Measurements from ENCODE around the gene KRTAP5-6.
"Not testable (repeated sequence)": the region's sequence is repeated elsewhere in the genome, so short reads cannot be mapped to it uniquely, and the experiment has no call there.

The KRTAP5-6 gene

DNA sequence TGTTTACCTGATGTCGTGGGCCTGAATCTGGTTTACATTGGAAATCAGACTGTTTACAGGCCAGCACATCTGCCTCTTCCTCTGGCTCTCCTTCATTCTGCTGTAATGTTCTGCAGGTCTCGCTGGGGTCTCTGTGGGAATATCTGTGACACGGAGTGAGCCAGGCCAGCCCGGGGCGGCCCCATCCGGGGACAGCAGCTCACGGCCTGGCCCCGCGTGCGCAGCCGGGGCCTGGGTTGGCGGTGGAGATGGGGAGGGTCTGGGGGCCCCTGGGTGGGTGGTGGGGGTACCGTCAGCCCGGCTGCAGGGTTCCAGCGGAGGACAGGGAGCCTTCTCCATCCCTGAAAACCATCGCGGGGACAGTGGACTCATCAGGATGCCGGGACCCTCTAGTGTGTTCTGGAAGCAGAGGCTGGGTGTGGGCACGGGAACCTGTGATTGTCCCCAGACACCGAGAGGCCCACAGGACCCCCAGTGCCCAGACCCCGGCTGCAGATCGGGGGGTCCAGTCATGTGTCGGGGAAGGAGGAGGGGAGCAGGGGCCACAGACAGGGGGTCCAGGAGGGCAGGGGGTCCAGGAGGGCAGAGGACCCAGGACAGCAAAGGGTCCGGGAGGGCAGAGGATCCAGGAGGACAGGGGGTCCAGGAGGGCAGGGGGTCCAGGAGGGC is 13.0 kb upstream of the KRTAP5-6 start:
- not testable (repeated sequence) for DNase-seq (ENCODE audit: low spot score)

DNA sequence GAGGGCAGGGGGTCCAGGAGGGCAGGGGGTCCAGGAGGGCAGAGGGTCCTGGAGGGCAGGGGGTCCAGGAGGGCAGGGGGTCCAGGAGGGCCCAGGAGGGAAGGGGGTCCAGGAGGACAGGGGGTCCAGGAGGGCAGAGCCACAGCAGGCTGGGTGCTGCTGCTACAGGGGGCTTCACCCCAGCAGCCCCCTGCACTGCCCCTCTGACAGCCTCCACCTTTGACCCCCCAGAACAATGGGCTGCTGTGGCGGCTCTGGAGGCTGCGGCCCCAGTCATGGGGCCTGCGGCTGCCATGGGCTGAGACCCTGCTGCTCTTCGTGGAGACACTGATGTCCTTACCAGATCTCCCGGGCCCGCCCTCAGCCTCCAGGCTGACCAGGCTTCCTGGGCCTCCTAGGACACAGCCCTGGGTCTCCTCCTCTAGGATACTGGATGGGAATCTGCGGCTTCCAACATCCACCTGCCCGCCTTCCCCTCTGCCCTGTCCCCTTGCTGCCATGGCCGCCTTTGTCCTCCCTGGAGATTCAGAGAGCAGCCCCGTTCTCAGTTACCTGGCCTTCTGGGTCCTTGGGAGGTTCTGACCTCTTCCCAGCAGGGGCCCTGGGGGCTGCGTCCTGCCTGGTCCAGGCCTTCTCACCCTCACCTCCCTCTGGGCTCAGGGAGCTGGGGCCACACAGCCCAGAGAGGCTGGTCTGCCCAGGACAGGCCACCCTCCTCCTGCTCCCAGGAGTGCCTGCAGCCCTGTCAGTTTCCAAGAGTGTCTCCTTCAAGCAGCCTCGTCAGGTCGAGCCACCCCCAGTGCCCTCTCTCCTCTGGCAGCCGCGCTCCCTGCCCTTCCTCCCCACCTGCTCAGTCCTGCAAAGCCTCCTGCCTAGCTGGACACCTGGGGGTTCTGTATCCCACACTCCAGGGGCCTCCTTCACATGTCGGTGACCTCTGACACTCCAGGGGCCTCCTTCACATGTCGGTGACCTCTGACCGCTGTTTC is 11.8 kb upstream of the KRTAP5-6 start:
- not testable (repeated sequence) for DNase-seq (ENCODE audit: low spot score)

- not testable (repeated sequence) for DNase-seq (ENCODE audit: low spot score)
Measured at GRCh38 chr11:1686220-1686619, 10.8 kb upstream of the KRTAP5-6 start.

DNA sequence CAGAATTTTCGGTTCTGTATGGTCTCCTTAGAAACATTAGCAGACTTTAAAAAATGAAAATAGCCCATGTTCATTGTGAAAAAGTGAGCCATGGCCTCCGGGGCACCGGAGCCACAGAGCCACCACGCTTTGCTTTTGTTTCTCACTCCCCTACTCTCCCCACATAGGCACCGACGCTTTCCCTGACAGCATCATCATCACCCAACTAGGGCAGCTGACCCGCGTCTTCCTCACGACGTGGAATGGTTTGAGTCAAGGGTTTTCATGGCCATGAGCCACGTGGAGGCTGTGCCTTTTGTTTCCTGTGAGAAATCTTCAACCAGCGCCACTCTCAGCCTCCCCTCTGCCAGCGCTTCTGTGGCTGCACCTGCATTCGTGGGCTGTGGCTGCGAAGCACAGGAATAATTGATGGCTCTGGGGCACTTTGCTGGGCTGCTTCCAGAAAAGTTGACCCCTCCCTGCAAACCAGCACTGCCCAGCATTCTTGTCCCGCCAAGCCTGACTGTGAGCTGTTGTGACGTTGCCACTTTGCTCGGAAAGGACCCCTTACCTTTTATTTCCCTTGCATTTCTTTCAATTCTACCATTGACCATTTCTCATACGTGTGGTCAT is 8.6 kb upstream of the KRTAP5-6 start:
- DNase-seq (ENCODE audit: low spot score): not testable (repeated sequence)

DNA sequence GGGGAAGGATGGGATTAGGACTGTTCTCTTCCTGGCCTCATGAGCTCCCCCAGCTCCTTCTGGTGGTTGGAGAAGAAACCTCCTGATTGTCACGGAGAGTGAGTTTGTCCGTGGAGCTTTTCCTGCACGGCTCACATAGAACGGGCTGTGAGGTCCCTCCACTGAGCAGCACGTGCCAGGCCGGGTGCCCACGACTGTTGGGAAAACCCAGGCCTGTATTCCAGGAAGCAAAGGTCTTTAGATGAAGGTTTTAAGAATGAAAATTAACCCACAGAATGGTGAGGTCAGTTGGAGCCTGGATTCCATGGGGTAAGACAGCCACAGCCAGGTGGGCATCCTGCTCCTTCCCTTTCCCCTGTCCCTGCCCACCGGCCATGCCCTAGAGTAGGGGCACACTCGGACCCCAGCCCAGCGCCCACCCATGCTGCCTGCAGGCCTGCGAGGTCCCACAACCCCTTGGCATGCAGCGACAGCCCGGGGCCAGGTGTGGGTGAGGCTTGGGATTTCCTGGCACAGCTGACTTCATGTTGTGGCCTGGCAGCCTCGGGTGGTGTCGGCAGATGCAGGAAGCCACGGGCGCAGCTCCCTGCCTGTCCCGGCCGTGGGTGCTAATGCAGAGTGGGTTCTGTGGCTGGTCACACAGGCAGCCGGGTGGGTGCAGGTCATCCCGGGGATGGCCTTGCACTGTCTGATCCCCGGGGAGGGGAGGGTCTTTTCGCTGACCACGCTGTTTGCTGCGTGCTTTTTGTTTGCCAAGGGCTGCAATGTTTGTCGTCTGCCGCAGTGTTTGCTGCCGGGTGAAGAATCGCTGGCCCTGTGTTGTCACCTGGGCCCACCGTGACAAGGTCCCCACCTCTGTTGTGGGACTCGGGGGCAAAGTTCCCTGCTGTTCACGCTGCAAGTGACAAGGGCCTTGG is 7.5 kb upstream of the KRTAP5-6 start:
- not testable (repeated sequence) for DNase-seq (ENCODE audit: low spot score)

DNA sequence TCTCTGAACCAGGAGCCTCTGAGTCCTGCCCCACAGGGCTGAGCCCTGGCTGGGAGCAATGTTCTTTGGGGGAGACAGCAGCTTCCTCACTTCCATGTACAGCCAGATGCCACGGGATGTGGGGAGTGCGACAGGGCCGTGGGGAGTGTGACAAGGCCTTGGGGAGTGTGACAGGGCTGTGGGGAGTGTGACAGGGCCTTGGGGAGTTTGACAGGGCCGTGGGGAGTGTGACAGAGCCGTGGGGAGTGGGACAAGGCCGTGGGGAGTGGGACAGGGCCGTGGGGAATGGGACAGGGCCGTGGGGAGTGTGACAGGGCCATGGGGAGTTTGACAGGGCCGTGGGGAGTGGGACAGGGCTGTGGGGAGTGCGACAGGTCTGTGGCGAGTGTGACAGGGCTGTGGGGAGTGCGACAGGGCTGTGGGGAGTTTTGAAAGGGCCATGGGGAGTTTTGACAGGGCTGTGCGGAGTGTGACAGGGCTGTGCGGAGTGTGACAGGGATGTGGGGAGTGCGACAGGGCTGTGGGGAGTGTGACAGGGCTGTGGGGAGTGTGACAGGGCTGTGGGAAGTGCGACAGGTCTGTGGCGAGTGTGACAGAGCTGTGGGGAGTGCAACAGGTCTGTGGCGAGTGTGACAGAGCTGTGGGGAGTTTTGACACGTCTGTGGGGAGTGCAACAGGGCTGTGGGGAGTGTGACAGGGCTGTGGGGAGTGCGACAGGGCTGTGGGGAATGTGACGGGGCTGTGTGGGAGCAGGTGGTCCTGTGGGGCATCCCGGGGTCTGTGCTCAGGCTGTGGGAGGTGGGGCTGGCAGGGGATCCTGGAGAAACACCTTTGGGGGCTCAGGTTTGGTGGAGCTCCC is 6.6 kb upstream of the KRTAP5-6 start:
- no peak for DNase-seq (ENCODE audit: low spot score)

GRCh38 chr11:1691026-1691877 is 5.7 kb upstream of the KRTAP5-6 start:
- DNase-seq (ENCODE audit: low spot score): no peak

- DNase-seq (ENCODE audit: low spot score): no peak
Measured at GRCh38 chr11:1691878-1692707, 4.9 kb upstream of the KRTAP5-6 start.

DNA sequence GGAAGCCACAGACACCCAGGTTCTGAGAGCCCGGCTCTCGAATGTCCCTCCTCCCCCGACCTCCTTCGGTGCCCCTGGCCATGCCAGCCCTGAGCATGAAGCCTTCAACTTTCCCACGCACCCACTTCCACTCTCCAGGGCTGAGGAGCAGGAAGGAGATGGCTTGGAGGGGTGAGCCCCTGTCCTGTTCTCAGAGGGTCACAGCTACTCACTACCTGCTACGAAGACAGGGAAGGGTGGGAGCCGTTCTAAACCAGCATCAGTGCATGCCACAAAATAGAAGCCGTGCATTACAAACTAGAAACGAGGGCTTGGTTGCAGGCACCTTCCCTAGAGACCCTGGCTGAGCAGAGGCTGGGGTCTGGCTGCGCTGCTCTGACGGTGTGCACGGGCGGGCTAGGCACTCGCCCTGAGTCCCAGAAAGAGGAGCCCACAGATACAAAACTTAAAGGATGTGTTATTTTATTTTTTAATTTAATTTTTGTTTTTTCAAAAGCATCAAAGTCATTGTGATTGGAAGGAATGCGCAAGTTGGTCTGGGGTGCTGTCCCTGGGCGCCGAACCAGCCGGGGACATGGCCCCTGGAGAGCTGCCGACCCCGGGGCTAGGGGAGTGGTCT is 4.2 kb upstream of the KRTAP5-6 start:
- no peak for DNase-seq (ENCODE audit: low spot score)

DNA sequence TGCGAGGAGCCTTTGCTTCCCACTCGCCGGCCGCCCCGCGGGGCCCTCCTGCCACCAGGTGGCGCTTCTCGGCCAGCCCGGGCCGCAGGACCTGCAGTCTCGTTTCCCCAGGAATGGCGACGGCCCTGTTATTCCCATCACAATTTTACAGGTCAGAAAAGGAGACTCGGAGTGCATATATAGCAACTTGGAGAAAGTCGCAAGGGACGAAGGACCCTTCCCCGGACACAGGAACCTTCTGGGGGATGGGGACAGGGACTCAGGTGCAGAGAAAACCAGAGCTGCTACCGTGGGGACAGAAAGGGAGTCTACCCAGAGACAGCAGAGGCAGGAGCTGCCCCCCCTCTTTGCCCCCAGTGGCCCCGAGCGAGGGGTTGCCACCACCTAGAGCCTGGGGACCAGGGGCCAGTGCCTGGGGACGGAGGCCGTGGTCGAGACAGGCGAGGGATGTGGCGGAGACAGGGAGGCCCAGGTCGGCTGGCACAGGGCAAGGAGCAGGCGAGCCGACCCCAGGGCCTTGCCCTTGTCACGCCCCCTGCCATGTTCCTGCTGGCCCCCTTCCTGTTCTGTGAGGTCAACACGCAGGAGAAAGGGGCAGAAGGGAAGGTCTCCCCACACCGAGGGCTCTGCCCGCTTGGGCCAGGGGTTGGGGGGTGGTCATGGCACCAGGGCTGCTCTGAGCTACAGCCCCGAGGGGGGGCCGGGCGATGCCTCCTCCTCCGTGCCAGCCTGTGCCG is 3.5 kb upstream of the KRTAP5-6 start:
- peak; percentile 59 for DNase-seq (ENCODE audit: low spot score)

GRCh38 chr11:1694064-1694845 is 2.7 kb upstream of the KRTAP5-6 start:
- peak; percentile 81 for DNase-seq (ENCODE audit: low spot score)

DNA sequence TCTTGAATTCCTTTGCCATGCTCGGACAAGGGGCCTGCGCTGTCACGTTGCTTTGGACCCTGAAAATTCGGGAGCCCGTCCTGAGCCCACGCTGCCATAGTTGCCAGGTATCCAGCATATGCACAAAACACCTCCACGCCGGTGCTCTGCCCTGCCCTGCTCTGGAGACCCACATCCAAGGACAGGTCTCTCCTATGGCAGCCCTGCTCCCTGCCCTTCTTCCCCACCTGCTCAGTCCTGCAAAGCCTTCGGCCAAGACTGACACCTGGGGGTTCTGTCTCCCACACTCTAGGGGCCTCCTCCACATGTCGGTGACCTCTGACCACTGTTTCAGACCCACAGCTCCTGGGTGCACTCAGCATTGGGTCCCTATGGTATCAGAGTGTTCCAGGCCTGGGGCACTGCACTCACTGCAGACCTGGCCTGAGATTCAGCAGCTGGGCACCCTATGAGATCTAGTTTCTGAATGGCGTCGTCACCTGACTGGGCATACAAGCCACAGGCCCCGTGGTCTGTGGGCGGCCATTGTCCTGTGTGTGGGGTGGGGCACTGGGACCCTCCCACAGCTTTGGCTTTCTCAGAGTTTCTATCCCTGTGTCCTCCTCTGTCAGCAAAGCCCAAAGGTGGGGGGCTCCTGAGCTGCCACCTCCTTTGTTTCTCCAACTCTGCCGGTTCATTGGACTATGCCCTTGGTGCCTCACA is 2.0 kb upstream of the KRTAP5-6 start:
- DNase-seq (ENCODE audit: low spot score): no peak

DNA sequence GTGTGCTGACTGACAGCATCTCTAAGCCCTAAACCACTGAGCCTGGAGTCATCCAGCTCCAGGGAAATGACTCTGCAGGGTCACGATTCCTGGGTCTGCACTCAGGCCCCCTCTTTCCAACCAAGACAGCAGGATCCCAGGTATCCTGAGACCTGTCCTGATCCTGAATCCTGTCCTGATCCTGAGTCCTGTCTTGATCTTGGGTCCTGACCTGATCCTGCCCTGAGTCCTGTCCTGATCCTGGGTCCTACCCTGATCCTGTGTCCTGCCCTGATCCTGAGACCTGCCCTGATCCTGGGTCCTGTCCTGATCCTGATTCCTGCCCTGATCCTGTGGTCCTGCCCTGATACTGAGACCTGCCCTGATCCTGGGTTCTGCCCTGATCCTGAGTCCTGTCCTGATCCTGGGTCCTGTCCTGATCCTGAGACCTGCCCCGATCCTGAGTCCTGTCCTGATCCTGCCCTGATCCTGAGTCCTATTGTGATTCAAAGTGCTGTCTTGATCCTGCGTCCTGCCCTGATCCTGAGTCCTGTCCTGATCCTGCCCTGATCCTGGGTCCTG is 1.4 kb upstream of the KRTAP5-6 start:
- DNase-seq (ENCODE audit: low spot score): no peak

DNA sequence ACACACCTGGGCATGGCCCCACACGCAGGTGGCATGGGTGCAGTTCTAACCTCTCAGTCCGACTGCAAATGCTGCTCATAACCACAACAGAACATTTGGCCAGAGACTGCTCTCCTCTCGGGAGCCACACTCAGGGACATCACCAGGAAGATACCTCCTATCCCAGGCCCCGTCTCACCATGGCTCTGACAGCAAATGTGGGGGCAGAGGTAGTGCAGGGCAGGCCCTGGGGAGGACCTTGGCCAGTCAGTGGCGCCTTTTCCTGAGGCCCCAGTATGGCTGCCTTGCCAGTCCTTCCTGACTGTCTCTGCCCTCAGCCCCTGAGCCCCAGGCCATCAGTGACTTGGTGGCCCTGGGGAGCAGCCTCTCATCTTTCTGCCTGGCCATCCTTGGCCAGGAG is 2.8 kb downstream of the KRTAP5-6 start:
- no peak for DNase-seq (ENCODE audit: low spot score)

DNA sequence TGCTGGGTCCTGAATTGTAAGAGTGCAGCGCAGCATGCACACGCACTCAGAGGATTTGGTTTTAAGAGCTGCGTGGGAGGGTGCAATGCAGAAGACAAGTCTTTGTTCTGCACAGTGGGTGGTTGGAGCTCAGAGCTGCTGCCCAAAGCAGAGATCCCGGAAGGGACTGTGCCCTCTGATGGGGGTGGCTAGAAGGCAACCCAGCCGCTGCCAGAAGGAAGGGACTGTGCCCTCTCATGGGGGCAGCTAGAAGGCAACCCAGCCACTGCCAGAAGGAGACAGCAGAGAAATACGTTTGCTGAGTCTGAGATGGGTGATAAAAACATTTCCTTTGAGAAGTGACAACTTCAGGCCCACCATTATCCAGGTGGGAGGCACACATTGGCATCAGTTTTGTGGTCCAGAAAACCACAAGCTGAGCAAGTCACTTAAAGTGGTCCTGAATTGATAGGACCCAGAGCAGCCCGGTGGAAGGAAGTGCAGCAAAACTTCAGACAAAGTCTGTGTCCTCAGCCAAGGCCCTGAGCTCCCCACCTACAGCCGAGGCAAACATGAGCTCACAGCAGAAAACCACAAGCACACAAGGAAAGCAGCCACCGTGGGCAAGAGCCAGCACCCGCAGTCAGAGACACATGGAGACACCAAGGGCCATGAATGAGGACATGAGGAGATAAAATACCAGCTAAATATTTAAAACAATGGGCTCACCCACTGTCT is 4.3 kb downstream of the KRTAP5-6 start:
- DNase-seq (ENCODE audit: low spot score): no peak
